H1 (cell line): Measurements from ENCODE around the gene HOXD1. TPM values are rescaled to one million over a fixed set of nuclear protein-coding genes. Genes with fewer than 3 reads are reported as not detected.

Experiments used
- CTCF ChIA-PET: fragments of 300-600 bp; sonication (Branson Sonifier 250); formaldehyde crosslinking; loops from one replicate; lab custom pipeline; 2021; ENCODE audit not compliant: partially characterized antibody; lab: Charles Lee
- POLR2A ChIA-PET: fragments of 300-600 bp; sonication (Branson Sonifier 250); formaldehyde crosslinking; loops from one replicate; lab custom pipeline; 2021; ENCODE audit warnings: inconsistent platforms; ENCODE audit not compliant: partially characterized antibody; lab: Charles Lee
- DNase-seq, 2 experiments: peaks; one replicate each; pipeline versions ENCODE4 v3.0.0 to v3.0.0-alpha.2; 2010 to 2022; ENCODE audit warnings: low spot score in 2 of 2, low read depth in 1 of 2, mixed read lengths in 1 of 2
- FAIRE-seq: peaks from 2 replicates; lab custom pipeline; 2011; peaks lifted over from hg19 to GRCh38; lab: Jason Lieb, UNC
- H2AFZ ChIP-seq: 2 replicates; pipeline ENCODE4 v1.8.1; 2012; ENCODE audit warnings: low read length, inconsistent platforms
- H2AK5ac ChIP-seq: 2 replicates; pipeline ENCODE4 v1.6.1; 2013; ENCODE audit warnings: low read depth, low read length
- H2BK120ac ChIP-seq: replicated peaks from 2 replicates; pipeline ENCODE3; 2013; ENCODE audit warnings: low read depth, low read length, inconsistent platforms
- H2BK12ac ChIP-seq: 2 replicates; pipeline ENCODE4 v1.6.1; 2013; ENCODE audit warnings: low read depth, low read length
- H2BK15ac ChIP-seq: 2 replicates; pipeline ENCODE4 v1.6.1; 2013; ENCODE audit warnings: low read length
- H2BK20ac ChIP-seq: 2 replicates; pipeline ENCODE4 v1.6.1; 2013; ENCODE audit warnings: low read length
- H2BK5ac ChIP-seq: 2 replicates; pipeline ENCODE4 v1.6.1; 2013; ENCODE audit warnings: low read depth, low read length
- H3K14ac ChIP-seq: 2 replicates; pipeline ENCODE4 v1.6.1; 2013; ENCODE audit warnings: inconsistent platforms; ENCODE audit not compliant: insufficient read length
- H3K18ac ChIP-seq: 2 replicates; pipeline ENCODE4 v1.6.1; 2013; ENCODE audit warnings: low read length; ENCODE audit errors: extremely low read depth
- H3K23ac ChIP-seq: 2 replicates; pipeline ENCODE4 v1.6.1; 2013; ENCODE audit warnings: inconsistent platforms; ENCODE audit not compliant: insufficient read length
- H3K23me2 ChIP-seq: 2 replicates; pipeline ENCODE4 v1.6.1; 2013; ENCODE audit warnings: low read depth, low read length
- H3K27ac ChIP-seq: 2 replicates; pipeline ENCODE4 v1.6.1; 2011; ENCODE audit warnings: low read depth, low read length, inconsistent platforms
- H3K27me3 ChIP-seq, 4 experiments: replicated peaks in 1 of 4; 1 replicate in 1 of 4; 2 replicates in 3 of 4; pipeline versions ENCODE4 v1.6.1 to v1.8.1; 2011 to 2013; ENCODE audit warnings: low read length in 3 of 4, mild to moderate bottlenecking in 3 of 4, inconsistent platforms in 2 of 4, mixed read lengths in 2 of 4, moderate library complexity in 1 of 4; ENCODE audit not compliant: control insufficient read depth in 3 of 4, insufficient read depth in 3 of 4; ENCODE audit errors: extremely low read depth in 1 of 4
- H3K36me3 ChIP-seq, 4 experiments: 2 replicates each; pipeline versions ENCODE4 v1.6.1 to v1.8.1; 2011 to 2013; ENCODE audit warnings: mild to moderate bottlenecking in 4 of 4, low read length in 3 of 4, moderate library complexity in 2 of 4, control low read depth in 1 of 4, inconsistent platforms in 1 of 4; ENCODE audit not compliant: insufficient read depth in 4 of 4, control insufficient read depth in 2 of 4
- H3K4ac ChIP-seq: replicated peaks from 2 replicates; pipeline ENCODE3; 2013; ENCODE audit warnings: low read length, low read depth, mixed read lengths, inconsistent platforms; ENCODE audit not compliant: insufficient read length
- H3K4me1 ChIP-seq, 4 experiments: replicated peaks in 1 of 4; 1 replicate in 1 of 4; 2 replicates in 3 of 4; pipeline versions ENCODE4 v1.6.1 to v1.8.1; 2011 to 2013; ENCODE audit warnings: low read length in 3 of 4, inconsistent platforms in 2 of 4, mixed read lengths in 1 of 4; ENCODE audit not compliant: insufficient read depth in 4 of 4, control insufficient read depth in 3 of 4
- H3K4me2 ChIP-seq, 2 experiments: 2 replicates each; pipeline versions ENCODE4 v1.6.1 to v1.8.1; 2011 to 2013; ENCODE audit warnings: low read depth in 2 of 2, low read length in 2 of 2, control low read depth in 1 of 2, inconsistent platforms in 1 of 2, mild to moderate bottlenecking in 1 of 2; ENCODE audit not compliant: insufficient read depth in 1 of 2
- H3K4me3 ChIP-seq, 4 experiments: fragments of 200-600, 300-600 bp in 1 of 4; sonication (generic), shearing (Covaris generic), sonication (Bioruptor Twin) in 1 of 4; 2 replicates each; pipeline versions ENCODE4 v1.5.1 to v1.8.1; 2011 to 2016; ENCODE audit warnings: low read length in 4 of 4, low read depth in 3 of 4, control low read depth in 2 of 4, inconsistent platforms in 2 of 4, mild to moderate bottlenecking in 2 of 4, mixed read lengths in 1 of 4, moderate library complexity in 1 of 4; ENCODE audit not compliant: insufficient read depth in 2 of 4; ENCODE audit errors: extremely low read depth in 1 of 4
- H3K56ac ChIP-seq: replicated peaks from 2 replicates; pipeline ENCODE3; 2013; ENCODE audit warnings: low read depth, mild to moderate bottlenecking, mixed read lengths, low read length, inconsistent platforms; ENCODE audit not compliant: insufficient read length
- H3K79me1 ChIP-seq: 2 replicates; pipeline ENCODE4 v1.6.1; 2013; ENCODE audit warnings: low read depth, low read length, control low read depth
- H3K79me2 ChIP-seq, 2 experiments: 2 replicates each; pipeline versions ENCODE4 v1.6.1 to v1.8.1; 2012 to 2013; ENCODE audit warnings: low read length in 2 of 2, mild to moderate bottlenecking in 2 of 2, inconsistent platforms in 1 of 2; ENCODE audit not compliant: insufficient read depth in 2 of 2, control insufficient read depth in 1 of 2
- H3K9ac ChIP-seq, 4 experiments: replicated peaks in 1 of 4; 1 replicate in 1 of 4; 2 replicates in 3 of 4; pipeline versions ENCODE4 v1.6.1 to v1.8.1; 2011 to 2013; ENCODE audit warnings: low read depth in 3 of 4, low read length in 3 of 4, control low read depth in 2 of 4, mild to moderate bottlenecking in 2 of 4, moderate library complexity in 2 of 4, inconsistent platforms in 1 of 4; ENCODE audit errors: extremely low read depth in 1 of 4
- H3K9me3 ChIP-seq, 2 experiments: 2 replicates each; pipeline versions ENCODE4 v1.6.1 to v1.8.1; 2012 to 2013; ENCODE audit warnings: mild to moderate bottlenecking in 2 of 2, moderate library complexity in 2 of 2, control low read depth in 1 of 2, inconsistent platforms in 1 of 2, low read depth in 1 of 2, low read length in 1 of 2, mixed read lengths in 1 of 2; ENCODE audit not compliant: insufficient read depth in 2 of 2
- H4K20me1 ChIP-seq, 2 experiments: replicated peaks in 1 of 2; 2 replicates each; pipeline versions ENCODE3 to v1.8.1; 2011 to 2013; ENCODE audit warnings: inconsistent platforms in 2 of 2, low read length in 2 of 2, mild to moderate bottlenecking in 1 of 2; ENCODE audit not compliant: insufficient read depth in 2 of 2, control insufficient read depth in 1 of 2
- H4K5ac ChIP-seq: 2 replicates; pipeline ENCODE4 v1.6.1; 2013; ENCODE audit warnings: low read length, low read depth, mixed read lengths, inconsistent platforms; ENCODE audit not compliant: insufficient read length
- H4K8ac ChIP-seq: 2 replicates; pipeline ENCODE4 v1.8.0; 2013; ENCODE audit warnings: mild to moderate bottlenecking, moderate library complexity, low read length, inconsistent platforms; ENCODE audit not compliant: insufficient read depth; ENCODE audit errors: extremely low read depth
- H4K91ac ChIP-seq: replicated peaks from 2 replicates; pipeline ENCODE3; 2013; ENCODE audit warnings: low read length, mixed read lengths, inconsistent platforms; ENCODE audit not compliant: insufficient read length
- CBX8 ChIP-seq: fragments of 300-800, 300-1000 bp; sonication (generic); IDR thresholded peaks from 2 replicates; pipeline ENCODE4 v1.7.1; 2016; ENCODE audit warnings: low read depth, low read length, borderline replicate concordance
- EZH2 ChIP-seq: fragments of 200-600 bp; sonication (generic); IDR thresholded peaks from 2 replicates; pipeline ENCODE4 v1.7.1; 2012; ENCODE audit warnings: low read depth, mild to moderate bottlenecking, moderate library complexity, low read length, inconsistent platforms; ENCODE audit not compliant: severe bottlenecking
- KDM4A ChIP-seq: IDR thresholded peaks from one replicate; pipeline ENCODE4 v1.7.1; 2012; ENCODE audit warnings: low read depth, mild to moderate bottlenecking, moderate library complexity, low read length, inconsistent platforms; ENCODE audit not compliant: severe bottlenecking
- WGBS, 2 experiments: shearing (Covaris generic) in 1 of 2; methylation state at CpG; one replicate each; pipeline versions ENCODE4 v1.1.6 to v1.1.7; 2013 to 2015; ENCODE audit warnings: low lambda C conversion rate in 2 of 2, mixed read lengths in 2 of 2, inconsistent platforms in 1 of 2, low coverage in 1 of 2, missing lambda C conversion rate in 1 of 2; ENCODE audit not compliant: insufficient replicate concordance in 2 of 2, insufficient coverage in 1 of 2, insufficient read length in 1 of 2; ENCODE audit errors: extremely low coverage in 1 of 2, missing lambda C conversion rate in 1 of 2; 5-methylcytosine and 5-hydroxymethylcytosine counted together
- polyA plus RNA-seq, 7 experiments: library from polyadenylated mRNA; depleted of rRNA in 3 of 7; stranded (reverse) in 5 of 7; unstranded in 2 of 7; fragments of >200 nt in 5 of 7; fragments of 200-250 nt in 2 of 7; gene quantifications; 1 replicate in 5 of 7; 2 replicates in 1 of 7; 4 replicates in 1 of 7; pipeline versions ENCODE4 v1.2.1 to v1.2.3, GENCODE V29; 2011 to 2013; ENCODE audit warnings: missing spikeins in 2 of 7, mixed read lengths in 2 of 7
- total RNA-seq: library from RNA; stranded (reverse); fragmentation: NEBNext Ultra II Directional; extraction: Animal tissue kit (Norgen Biotek cat#: 25700); gene quantifications from 2 replicates; pipeline ENCODE4 v1.2.1, GENCODE V29; 2021

The HOXD1 gene
- total and polyA plus RNA-seq, 2 of the 8 experiments (the other 6 are each of a cell fraction or from before 2014, with no cell fraction given) = 0.03 TPM; not detected in 1

DNA sequence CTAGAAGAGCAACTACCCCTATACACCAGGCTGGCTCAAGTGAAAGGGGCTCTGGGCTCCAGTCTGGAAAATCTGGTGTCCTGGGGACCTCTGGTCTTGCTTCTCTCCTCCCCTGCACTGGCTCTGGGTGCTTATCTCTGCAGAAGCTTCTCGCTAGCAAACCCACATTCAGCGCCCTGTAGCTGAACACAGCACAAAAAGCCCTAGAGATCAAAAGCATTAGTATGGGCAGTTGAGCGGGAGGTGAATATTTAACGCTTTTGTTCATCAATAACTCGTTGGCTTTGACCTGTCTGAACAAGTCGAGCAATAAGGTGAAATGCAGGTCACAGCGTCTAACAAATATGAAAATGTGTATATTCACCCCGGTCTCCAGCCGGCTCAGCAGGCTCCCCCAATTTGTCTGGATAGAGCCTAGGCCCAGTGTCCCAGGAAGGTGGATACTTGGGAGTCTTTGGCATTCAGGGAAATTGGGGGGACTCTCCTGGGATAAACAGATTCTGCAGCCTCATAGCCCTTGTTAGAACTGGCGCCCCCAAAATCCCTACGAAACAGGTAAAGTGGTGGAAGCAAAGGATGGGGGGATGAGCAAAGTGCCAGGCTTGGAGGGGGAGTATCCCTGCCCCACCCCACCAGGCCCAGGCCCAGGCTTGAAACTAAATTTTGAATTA lies 39.6 kb upstream of the HOXD1 start:
- 27% methylated on average over 10 of the region's 11 CpGs; no CpG with 5 or more reads in 1 of the 2 experiments for WGBS, 2 experiments
- POLR2A ChIA-PET = no interaction called here
- H3K27me3 ChIP-seq = peaks cover 95 to 100% (median 99%) of the 10 kb centered on the region in 4 experiments

More for the DNA sequence above, 39.6 kb upstream of the HOXD1 start:
- no peak overlapping the region for H3K23ac ChIP-seq
- no peak overlapping the region for H3K9ac ChIP-seq
- peaks cover 2% of the 10 kb centered on the region; the same call in 1 of the 2 replicates for H3K23me2 ChIP-seq
- H2BK20ac ChIP-seq = no peak overlapping the region
- no peak for FAIRE-seq
- no peak overlapping the region for H3K4ac ChIP-seq
- 0 out of 2 replicates have a peak, but pooled peaks have one; percentile 28 for TF ChIP-seq CBX8
- TF ChIP-seq EZH2 = peak; percentile 1
- no peak for TF ChIP-seq KDM4A
- H3K36me3 ChIP-seq = peaks cover 0 to 11% (median 0%) of the 10 kb centered on the region in 4 experiments; a peak in 1 of 8 replicates
- H2AFZ ChIP-seq = no peak overlapping the region
- H3K4me3 ChIP-seq = no peak overlapping the region
- H3K27ac ChIP-seq = no peak overlapping the region
- no peak overlapping the region for H4K5ac ChIP-seq
- peaks cover 0 to 10% (median 2%) of the 10 kb centered on the region in 4 experiments; a peak in 4 of 7 replicates for H3K4me1 ChIP-seq
- DNase-seq = no peak
- H3K79me2 ChIP-seq = no peaks in the 10 kb centered on the region
- no peak overlapping the region for H3K4me2 ChIP-seq
- H3K79me1 ChIP-seq = no peaks in the 10 kb centered on the region
- no peak overlapping the region for H3K14ac ChIP-seq
- no peak overlapping the region for H2BK15ac ChIP-seq
- no peak overlapping the region for H4K8ac ChIP-seq
- no peak overlapping the region for H2BK5ac ChIP-seq
- no peak overlapping the region for H2BK12ac ChIP-seq
- H4K20me1 ChIP-seq = peaks cover 18 to 34% of the 10 kb centered on the region in 2 experiments
- H3K56ac ChIP-seq = no peak overlapping the region
- CTCF ChIA-PET = interaction anchor here (1.0 to 4.4 kb wide), 5 partner anchors 9 to 26 kb away, joined by 3 to 36 read pairs (median 10); no protein-coding TSS in a partner anchor
- H3K9me3 ChIP-seq = no peaks in the 10 kb centered on the region; a peak in 1 of 4 replicates
- H3K18ac ChIP-seq = no peak overlapping the region
- H2BK120ac ChIP-seq = no peak overlapping the region
- no peak overlapping the region for H2AK5ac ChIP-seq
- H4K91ac ChIP-seq = no peak overlapping the region
